Airway epithelial cell (primary cell): ENCODE data around the gene SMAD1. TPM values are rescaled to one million over a fixed set of nuclear protein-coding genes. Genes with fewer than 3 reads are reported as not detected.

Source experiments
- total RNA-seq: library from RNA; depleted of rRNA; stranded (reverse); fragments of >200 nt; gene quantifications from 2 replicates; pipeline ENCODE4 v1.2.3, GENCODE V29; 2015

Gene SMAD1
- 22.8 and 33.2 TPM in 2 replicates for total RNA-seq

GRCh38 chr4:145481164-145481941, at the start of gene SMAD1:
Gene SMAD1 (plus strand): TSS chr4:145481853. CDS start chr4:145514614, 32,761 bp downstream.

Other genes starting within 250 kb of the SMAD1 start
- 2.0 and 5.4 TPM in 2 replicates for gene MMAA, start 137.5 kb downstream of the SMAD1 start, total RNA-seq
- not detected in 2 replicates for gene C4orf51, start 198.3 kb downstream of the SMAD1 start, total RNA-seq